HuH-7 (cell line): ENCODE data around the gene CRTC1.
"Not testable (repeated sequence)": the region's sequence is repeated elsewhere in the genome, so short reads cannot be mapped to it uniquely, and the experiment has no call there.

Experiments
- DNase-seq: peaks from one replicate; pipeline ENCODE4 v3.0.0; 2011; ENCODE audit warnings: low spot score

The CRTC1 gene

DNA sequence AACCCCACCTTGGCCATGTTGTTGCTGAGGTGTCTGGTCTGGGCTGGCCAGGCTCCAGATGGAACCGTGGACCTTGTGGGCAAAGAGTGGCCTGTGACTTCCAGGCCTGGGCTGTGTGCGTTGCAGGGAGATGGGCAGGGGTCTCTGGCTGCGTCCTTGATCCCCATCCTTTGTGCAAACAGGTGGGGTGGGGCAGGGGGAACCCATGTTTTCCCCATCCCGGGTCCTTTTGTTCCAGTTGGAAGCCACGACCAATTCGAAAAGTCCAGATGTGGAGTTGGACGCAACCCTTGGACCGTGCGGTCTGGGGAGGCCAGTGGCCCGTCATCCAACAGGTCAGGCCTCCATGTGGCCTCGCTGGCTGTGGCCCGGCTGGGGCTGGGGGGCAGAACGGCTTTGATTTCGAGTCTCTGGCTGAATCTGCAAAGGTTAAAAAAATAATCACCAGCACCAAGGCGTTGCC, 120.7 kb downstream of the CRTC1 start:
- DNase-seq: no peak

DNA sequence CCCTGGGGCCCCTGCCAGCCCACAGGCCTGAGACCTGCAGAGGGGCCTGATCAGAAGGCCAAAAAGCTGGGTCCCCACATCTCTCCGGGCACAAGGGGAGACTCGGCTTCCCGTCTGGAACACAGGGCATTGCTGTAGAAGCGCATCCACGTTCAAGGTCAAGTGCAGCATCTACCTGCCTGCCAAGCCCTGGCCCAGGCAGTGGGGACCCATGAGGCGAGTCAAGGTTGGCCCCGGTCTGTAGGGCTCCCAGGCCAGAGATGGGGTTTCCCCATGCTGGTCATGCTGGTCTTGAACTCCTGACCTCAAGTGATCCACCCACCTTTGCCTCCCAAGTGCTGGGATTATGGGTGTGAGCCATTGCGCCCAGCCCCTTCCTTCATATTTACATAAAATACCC, 121.2 kb downstream of the CRTC1 start:
- DNase-seq: no peak

- DNase-seq: no peak
Measured at GRCh38 chr19:18807861-18808331, 124.4 kb downstream of the CRTC1 start.

DNA sequence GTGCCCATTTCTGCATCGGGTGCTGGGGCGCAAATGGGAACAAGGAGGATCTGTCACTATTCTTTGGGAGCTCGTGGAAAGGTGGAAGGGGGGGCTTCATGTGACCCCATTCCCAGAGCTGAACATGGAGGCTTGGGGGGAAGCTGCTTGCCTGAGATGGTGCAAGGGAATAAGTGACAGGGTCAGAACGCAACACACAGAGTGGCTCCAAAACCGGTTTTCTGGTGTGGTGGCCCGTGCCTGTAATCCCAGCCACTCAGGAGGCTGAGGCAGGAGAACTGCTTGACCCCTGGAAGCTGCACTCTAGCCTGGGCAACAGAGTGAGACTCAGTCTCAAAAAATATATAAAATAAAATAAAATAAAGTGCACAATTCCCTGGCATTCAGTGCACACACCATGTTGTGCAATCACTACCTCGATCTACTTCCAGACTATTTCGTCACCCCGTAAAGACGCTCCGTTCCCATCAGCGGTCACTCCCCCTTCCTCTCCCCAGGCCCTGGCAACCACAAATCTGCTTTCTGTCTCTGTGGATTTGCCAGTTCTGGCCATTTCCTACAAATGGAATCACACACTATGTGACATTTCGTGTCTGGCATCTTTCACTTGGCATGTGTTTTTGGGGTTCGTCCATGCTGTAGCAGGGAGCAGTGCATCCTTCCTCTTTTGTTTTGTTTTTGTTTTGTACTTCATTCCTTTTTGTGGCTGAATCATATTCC, 125.8 kb downstream of the CRTC1 start:
- DNase-seq: no peak

DNA sequence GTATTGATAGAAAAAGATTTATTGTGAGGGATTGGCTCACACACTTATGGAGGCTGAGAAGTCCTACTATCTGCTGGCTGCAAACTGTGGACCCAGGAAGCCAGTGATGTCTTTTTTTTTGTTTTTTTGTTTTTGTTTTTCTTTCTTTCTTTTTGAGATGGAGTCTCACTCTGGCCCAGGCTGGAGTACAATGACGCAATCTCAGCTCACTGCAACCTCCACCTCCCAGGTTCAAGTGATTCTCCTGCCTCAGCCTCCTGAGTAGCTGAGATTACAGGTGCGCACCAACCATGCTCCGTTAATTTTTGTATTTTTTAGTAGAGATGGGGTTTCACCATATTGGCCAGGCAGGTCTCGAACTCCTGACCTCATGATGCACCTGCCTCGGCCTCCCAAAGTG, 128.2 kb downstream of the CRTC1 start:
- DNase-seq: not testable (repeated sequence)

- no peak for DNase-seq
Measured at GRCh38 chr19:18814063-18814462, 130.6 kb downstream of the CRTC1 start.

DNA sequence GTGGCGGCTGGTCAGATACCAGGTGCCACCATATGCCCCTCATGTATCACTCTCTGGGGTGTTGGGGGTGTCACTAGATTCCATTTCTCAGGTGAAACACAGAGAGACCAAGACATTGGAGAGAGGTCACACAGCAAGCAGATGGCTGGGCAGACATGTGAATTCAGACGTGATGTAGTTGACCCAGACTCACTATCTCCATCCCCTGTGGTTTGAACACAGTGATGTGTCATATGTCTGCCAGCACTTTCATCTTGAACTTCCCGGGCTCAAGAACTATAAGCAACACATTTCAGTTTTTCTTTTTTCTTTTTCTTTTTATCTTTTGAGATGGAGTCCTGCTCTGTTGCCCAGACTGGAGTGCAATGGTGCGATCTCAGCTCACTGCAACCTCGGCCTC, 132.2 kb downstream of the CRTC1 start:
- no peak for DNase-seq

DNA sequence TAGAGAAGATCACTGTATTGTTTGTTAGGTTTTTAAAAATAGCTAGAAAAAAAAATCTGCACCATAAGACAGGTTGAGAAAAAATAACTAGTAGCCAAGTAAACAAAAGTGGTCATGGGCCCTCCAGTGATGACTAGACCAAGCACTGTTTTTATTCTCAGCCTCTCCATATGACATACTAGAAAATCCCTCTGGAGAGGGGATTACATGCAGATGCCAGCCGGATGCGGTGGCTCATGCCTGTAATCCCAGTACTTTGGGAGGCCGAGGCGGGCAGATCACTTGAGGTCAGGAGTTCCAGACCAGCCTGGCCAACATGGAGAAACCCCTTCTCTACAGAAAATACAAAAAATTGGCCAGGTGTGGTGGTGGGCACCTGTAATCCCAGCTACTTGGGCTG, 133.2 kb downstream of the CRTC1 start:
- not testable (repeated sequence) for DNase-seq

DNA sequence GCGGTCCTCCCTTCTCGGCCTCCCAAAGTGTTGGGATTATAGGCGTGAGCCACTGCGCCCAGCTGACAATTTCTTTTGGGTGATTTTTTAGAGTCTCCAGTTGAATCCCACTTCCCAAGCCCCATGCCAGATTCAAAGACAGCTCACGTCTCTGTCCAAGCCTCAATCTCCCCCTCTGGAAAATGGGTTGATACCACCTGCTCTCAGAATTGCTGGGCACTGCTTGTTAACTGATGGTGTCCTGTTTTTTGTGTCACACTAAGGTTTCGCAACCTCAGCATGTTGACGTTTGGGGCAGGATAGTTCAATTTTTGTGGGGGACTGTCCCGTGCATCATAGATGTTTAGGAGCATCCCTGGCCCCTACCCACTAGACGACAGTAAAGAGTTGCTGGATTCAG, 134.1 kb downstream of the CRTC1 start:
- no peak for DNase-seq

DNA sequence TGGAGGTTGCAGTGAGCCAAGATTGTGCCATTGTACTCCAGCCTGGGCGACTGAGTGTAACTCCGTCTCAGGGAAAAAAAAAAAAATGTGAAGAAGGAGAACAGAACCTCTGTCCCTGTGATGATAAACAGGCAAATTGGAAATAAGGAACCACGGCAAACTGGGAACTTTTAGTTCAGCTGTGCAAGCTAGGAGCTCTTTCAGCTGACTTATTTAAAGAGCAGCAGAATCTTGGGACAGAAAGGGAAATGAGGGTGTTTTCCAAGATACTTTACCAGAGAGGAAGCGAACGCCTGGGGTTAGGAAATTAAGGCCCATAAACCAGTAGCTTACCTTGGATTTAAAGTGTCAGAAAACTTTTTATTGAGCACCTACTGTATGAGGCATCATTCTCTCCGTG, 145.3 kb downstream of the CRTC1 start:
- no peak for DNase-seq

- no peak for DNase-seq
Measured at GRCh38 chr19:18830488-18830887, 147.0 kb downstream of the CRTC1 start.

DNA sequence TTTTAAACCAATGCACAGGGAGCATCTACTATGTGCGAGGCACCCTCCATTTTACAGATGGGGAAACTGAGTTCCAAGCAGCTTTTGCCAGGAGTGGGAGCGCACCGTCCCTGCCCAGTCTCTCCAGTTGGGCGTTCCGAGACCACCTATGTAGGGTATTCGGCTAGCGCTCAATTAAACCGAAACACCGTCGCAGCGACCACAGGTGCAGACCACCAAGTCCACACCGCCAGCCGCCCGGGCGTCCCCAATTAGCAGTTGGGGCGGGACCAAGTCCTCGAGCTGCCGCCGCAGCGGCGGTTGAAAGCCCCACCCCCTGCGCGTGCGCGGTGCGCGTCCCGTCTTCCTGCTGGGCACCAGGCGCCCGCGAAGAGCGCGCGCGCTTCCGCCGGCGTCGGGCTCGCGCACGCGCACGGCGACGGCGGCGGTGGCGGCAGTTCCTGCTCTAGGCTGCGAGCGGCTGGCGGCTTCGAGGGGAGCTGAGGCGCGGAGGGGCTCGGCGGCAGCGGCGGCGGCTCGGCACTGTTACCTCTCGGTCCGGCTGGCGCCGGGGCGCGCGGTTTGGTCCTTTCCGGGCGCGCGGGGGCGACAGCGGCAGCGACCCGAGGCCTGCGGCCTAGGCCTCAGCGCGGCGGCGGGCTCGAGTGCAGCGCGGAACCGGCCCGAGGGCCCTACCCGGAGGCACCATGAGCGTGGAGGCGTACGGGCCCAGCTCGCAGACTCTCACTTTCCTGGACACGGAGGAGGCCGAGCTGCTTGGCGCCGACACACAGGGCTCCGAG, 148.2 kb downstream of the CRTC1 start, which contains the start of gene UPF1:
TSS of gene UPF1 (plus strand) at position 436 of the 782 bp plus-strand sequence. CDS start at position 687, 251 bp downstream.
- DNase-seq: peak; percentile 98
